K562 (cell line): Measurements from ENCODE around the gene ACTN2. TPM values are rescaled to one million over a fixed set of nuclear protein-coding genes. Genes with fewer than 3 reads are reported as not detected.

Experiments used
- ATAC-seq: fragments of 200-7000 bp; cut with Tn5 transposase; 3 replicates; pipeline ENCODE4 v1.9.1; 2020; ENCODE audit warnings: moderate library complexity
- BruUV-seq: library from RNA; stranded (reverse); fragments of 400-500 nt; replicated peaks from 2 replicates; lab custom pipeline; 2021; lab: Mats Ljungman, UMichigan
- CTCF ChIA-PET: fragments of 300-600 bp; formaldehyde crosslinking; extraction: SDS; loops from one replicate; lab custom pipeline; 2021; ENCODE audit warnings: low intra/inter-chr PET ratio; lab: Yijun Ruan, JAX
- POLR2A ChIA-PET: fragments of 300-600, 350-650 bp; sonication (Branson Sonifier 250); formaldehyde crosslinking; extraction: SDS; loops from one replicate; lab custom pipeline; 2021; ENCODE audit warnings: antibody characterized with exemption, inconsistent platforms; lab: Yijun Ruan, JAX
- DNase-seq, 4 experiments: peaks; one replicate each; pipeline versions ENCODE4 v3.0.0 to v3.0.0-alpha.2; 2011 to 2018; ENCODE audit warnings: low spot score in 3 of 4, mixed read lengths in 3 of 4; ENCODE audit errors: extremely low read depth in 1 of 4
- FAIRE-seq: peaks from 2 replicates; lab custom pipeline; 2011; peaks lifted over from hg19 to GRCh38; lab: Jason Lieb, UNC
- H2AFZ ChIP-seq: 2 replicates; pipeline ENCODE4 v1.6.0; 2011; ENCODE audit warnings: low read depth, low read length, control low read depth, inconsistent platforms
- H3K27ac ChIP-seq: fragments of 200-600 bp; 3 replicates; pipeline ENCODE4 v1.8.0; 2011; ENCODE audit warnings: low read depth, mild to moderate bottlenecking, control low read depth, inconsistent platforms, low read length, moderate library complexity, mixed read lengths; ENCODE audit errors: extremely low read depth
- H3K27me3 ChIP-seq, 2 experiments: fragments of 300-600 bp in 1 of 2; 2 replicates in 1 of 2; 3 replicates in 1 of 2; pipeline versions ENCODE4 v1.6.0 to v1.8.0; 2011; ENCODE audit warnings: inconsistent platforms in 2 of 2, low read length in 2 of 2, mild to moderate bottlenecking in 1 of 2, mixed read lengths in 1 of 2, moderate library complexity in 1 of 2; ENCODE audit not compliant: control insufficient read depth in 2 of 2, insufficient read depth in 2 of 2
- H3K36me3 ChIP-seq: fragments of 300-600 bp; 3 replicates; pipeline ENCODE4 v1.8.0; 2011; ENCODE audit warnings: mild to moderate bottlenecking, low read length, inconsistent platforms; ENCODE audit not compliant: control insufficient read depth, insufficient read depth
- H3K4me1 ChIP-seq, 2 experiments: fragments of 200-600 bp in 1 of 2; replicated peaks in 1 of 2; 2 replicates in 1 of 2; 3 replicates in 1 of 2; pipeline versions ENCODE4 v1.5.1 to v1.8.0; 2011; ENCODE audit warnings: inconsistent platforms in 2 of 2, low read length in 2 of 2, mild to moderate bottlenecking in 1 of 2, mixed read lengths in 1 of 2, moderate library complexity in 1 of 2; ENCODE audit not compliant: control insufficient read depth in 2 of 2, insufficient read depth in 2 of 2
- H3K4me2 ChIP-seq: 2 replicates; pipeline ENCODE4 v1.6.1; 2011; ENCODE audit warnings: low read length, control low read depth, inconsistent platforms, mixed read lengths; ENCODE audit not compliant: insufficient read depth
- H3K4me3 ChIP-seq: fragments of 200-600 bp; sonication (generic), shearing (Covaris generic); 2 replicates; pipeline ENCODE4 v1.5.1; 2016; ENCODE audit warnings: control low read depth, inconsistent platforms
- H3K79me2 ChIP-seq: fragments of 200-600 bp; 3 replicates; pipeline ENCODE4 v1.8.0; 2011; ENCODE audit warnings: low read length, inconsistent platforms; ENCODE audit not compliant: control insufficient read depth, insufficient read depth
- H3K9ac ChIP-seq, 2 experiments: 2 replicates each; pipeline versions ENCODE4 v1.6.0 to v1.6.1; 2011; ENCODE audit warnings: low read depth in 2 of 2, low read length in 2 of 2, control low read depth in 1 of 2, inconsistent platforms in 1 of 2, mild to moderate bottlenecking in 1 of 2, mixed read lengths in 1 of 2; ENCODE audit not compliant: insufficient read depth in 1 of 2
- H3K9me1 ChIP-seq: one replicate; pipeline ENCODE4 v1.6.0; 2011; ENCODE audit warnings: inconsistent platforms, mild to moderate bottlenecking, low read length, moderate library complexity; ENCODE audit not compliant: control insufficient read depth, insufficient read depth
- H3K9me3 ChIP-seq: replicated peaks from 2 replicates; pipeline ENCODE4 v1.5.1; 2011; ENCODE audit warnings: low read depth, low read length, inconsistent platforms; ENCODE audit not compliant: control insufficient read depth, insufficient read depth
- H4K20me1 ChIP-seq: replicated peaks from 2 replicates; pipeline ENCODE4 v1.6.1; 2011; ENCODE audit warnings: low read length, inconsistent platforms, mixed read lengths; ENCODE audit not compliant: control insufficient read depth, insufficient read depth
- WGBS: fragments of 100-300 bp; shearing (Covaris generic); methylation state at CpG from one replicate; pipeline ENCODE4 v1.1.6; 2016; ENCODE audit warnings: low coverage, mixed read lengths; ENCODE audit not compliant: insufficient coverage; ENCODE audit errors: missing lambda C conversion rate; 5-methylcytosine and 5-hydroxymethylcytosine counted together
- in situ Hi-C: fragments of 300-500 bp; cut with MboI; formaldehyde crosslinking; loops from 4 replicates; pipeline ENCODE4 v1.15.0; 2018; ENCODE audit warnings: inconsistent platforms, mixed read lengths
- intact Hi-C: fragments of 100-400 bp; cut with micrococcal nuclease; formaldehyde crosslinking; loops from 2 replicates; pipeline ENCODE4 v1.14.2; 2022
- polyA plus RNA-seq, 8 experiments: library from polyadenylated mRNA; depleted of rRNA in 4 of 8; stranded (reverse) in 5 of 8; unstranded in 3 of 8; fragments of >200 nt; fragmentation: Nextera tagmentation in 2 of 8; fragmentation: Illumina TruSeq in 1 of 8; extraction: Ambion mirVana in 2 of 8; extraction: Trizol in 1 of 8; gene quantifications; 2 replicates each; pipeline versions ENCODE4 v1.2.1 to v1.2.3, GENCODE V29; 2011 to 2014; ENCODE audit warnings: inconsistent platforms in 1 of 8, missing spikeins in 1 of 8
- total RNA-seq, 7 experiments: library from RNA; depleted of rRNA in 6 of 7; stranded (reverse); fragments of >200 nt in 6 of 7; fragmentation: Illumina TruSeq in 2 of 7; extraction: Trizol in 2 of 7; gene quantifications; 2 replicates each; pipeline versions ENCODE4 v1.2.1 to v1.2.3, GENCODE V29; 2011 to 2021; ENCODE audit warnings: low replicate concordance in 1 of 7
- TF ChIP-seq, protein P1 (sequence below): sonication (generic); IDR thresholded peaks from 2 replicates; pipeline ENCODE4 v1.6.1; 2016
- TF ChIP-seq, protein P2 (sequence below): fragments of 450-650 bp; IDR thresholded peaks from 2 replicates; pipeline ENCODE4 v1.6.1; 2016

ACTN2 gene
- total and polyA plus RNA-seq, 9 of the 15 experiments (the other 6 are each of a cell fraction or from before 2014, with no cell fraction given): 0.18 to 0.94 (median 0.42) TPM

DNA sequence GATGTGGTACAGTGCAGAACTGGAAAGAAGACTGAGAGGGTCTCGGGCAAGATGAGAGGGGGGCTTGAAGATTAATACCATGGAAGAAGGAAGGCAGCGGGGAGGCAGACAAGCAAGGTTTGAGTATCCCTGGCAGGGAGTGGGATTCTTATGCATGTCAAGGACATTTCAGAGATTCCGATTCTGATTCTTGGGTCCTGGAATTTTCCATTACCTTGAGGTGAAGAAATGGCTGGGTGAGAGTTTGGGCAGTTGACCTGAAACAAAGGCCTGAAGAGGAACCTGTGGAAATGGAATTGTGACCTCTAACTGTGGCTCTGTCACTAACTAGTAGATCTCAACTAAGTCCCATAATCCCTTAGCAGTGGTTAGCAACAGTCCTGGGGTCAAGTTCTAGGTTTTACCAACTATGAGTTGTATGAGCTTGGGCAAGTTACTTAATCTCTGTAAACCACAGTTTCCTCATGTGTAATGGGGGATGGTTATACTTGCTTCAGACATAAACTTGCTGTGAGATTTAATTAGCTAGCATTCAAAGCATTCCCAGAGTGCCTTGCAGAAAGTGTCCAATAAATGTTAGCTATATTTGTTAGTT, 8.6 kb upstream of the ACTN2 start:
- 0% methylated on average over 3 of the region's 3 CpGs for WGBS
- DNase-seq (no peak), ATAC-seq (no peak), FAIRE-seq (no peak)
- Histone ChIP-seq H3K9me1 (no peaks in the 10 kb centered on the region), H3K4me1 (no peaks in the 10 kb centered on the region), H3K27me3 (peaks cover 0 to 3% of the 10 kb centered on the region in 2 experiments; a peak in 2 of 5 replicates), H3K27ac (no peak overlapping the region), H2AFZ (no peak overlapping the region), H3K9ac (no peak overlapping the region), H3K9me3 (no peaks in the 10 kb centered on the region), H3K79me2 (no peaks in the 10 kb centered on the region), H3K4me3 (no peak overlapping the region), H3K4me2 (no peak overlapping the region), H3K36me3 (no peaks in the 10 kb centered on the region), H4K20me1 (no peaks in the 10 kb centered on the region)
- TF ChIP-seq, protein P1, sequence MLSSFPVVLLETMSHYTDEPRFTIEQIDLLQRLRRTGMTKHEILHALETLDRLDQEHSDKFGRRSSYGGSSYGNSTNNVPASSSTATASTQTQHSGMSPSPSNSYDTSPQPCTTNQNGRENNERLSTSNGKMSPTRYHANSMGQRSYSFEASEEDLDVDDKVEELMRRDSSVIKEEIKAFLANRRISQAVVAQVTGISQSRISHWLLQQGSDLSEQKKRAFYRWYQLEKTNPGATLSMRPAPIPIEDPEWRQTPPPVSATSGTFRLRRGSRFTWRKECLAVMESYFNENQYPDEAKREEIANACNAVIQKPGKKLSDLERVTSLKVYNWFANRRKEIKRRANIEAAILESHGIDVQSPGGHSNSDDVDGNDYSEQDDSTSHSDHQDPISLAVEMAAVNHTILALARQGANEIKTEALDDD: peak; percentile 57; the same call in 1 of the 2 replicates
- TF ChIP-seq, protein P2, sequence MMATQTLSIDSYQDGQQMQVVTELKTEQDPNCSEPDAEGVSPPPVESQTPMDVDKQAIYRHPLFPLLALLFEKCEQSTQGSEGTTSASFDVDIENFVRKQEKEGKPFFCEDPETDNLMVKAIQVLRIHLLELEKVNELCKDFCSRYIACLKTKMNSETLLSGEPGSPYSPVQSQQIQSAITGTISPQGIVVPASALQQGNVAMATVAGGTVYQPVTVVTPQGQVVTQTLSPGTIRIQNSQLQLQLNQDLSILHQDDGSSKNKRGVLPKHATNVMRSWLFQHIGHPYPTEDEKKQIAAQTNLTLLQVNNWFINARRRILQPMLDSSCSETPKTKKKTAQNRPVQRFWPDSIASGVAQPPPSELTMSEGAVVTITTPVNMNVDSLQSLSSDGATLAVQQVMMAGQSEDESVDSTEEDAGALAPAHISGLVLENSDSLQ: no peak
- in situ Hi-C loops (no loop called here), intact Hi-C loops (no loop called here)
- ChIA-PET CTCF (no interaction called here), POLR2A (no interaction called here)
- no TSS peak for BruUV-seq
